A549 (cell line): ENCODE data around the gene SFT2D2. TPM values are rescaled to one million over a fixed set of nuclear protein-coding genes. Genes with fewer than 3 reads are reported as not detected.
A peak's percentile ranks its signal among the peaks of the same experiment; 100 is the strongest.

ENCODE experiments used
- ATAC-seq, 2 experiments: fragments of 200-7000 bp in 1 of 2; fragments of >200 bp in 1 of 2; cut with Nextera tagmentation in 1 of 2; cut with Tn5 transposase in 1 of 2; 3 replicates each; pipeline versions ENCODE4 v1.8.0 to v1.9.1; 2018 to 2020; ENCODE audit warnings: mild to moderate bottlenecking in 1 of 2, moderate library complexity in 1 of 2
- CTCF ChIA-PET: fragments of 300-600 bp; sonication (Branson Sonifier 250); formaldehyde crosslinking; extraction: SDS; loops from one replicate; lab custom pipeline; 2021; ENCODE audit warnings: antibody characterized with exemption, inconsistent platforms; lab: Yijun Ruan, JAX
- POLR2A ChIA-PET: fragments of 350-600 bp; formaldehyde crosslinking; extraction: SDS; loops from one replicate; lab custom pipeline; 2021; ENCODE audit warnings: antibody characterized with exemption, inconsistent platforms; lab: Yijun Ruan, JAX
- DNase-seq, 2 experiments: peaks; one replicate each; pipeline versions ENCODE4 v3.0.0 to v3.0.0-alpha.2; 2011 to 2016; ENCODE audit warnings: low read depth in 1 of 2, low spot score in 1 of 2
- FAIRE-seq: peaks from 2 replicates; lab custom pipeline; 2011; peaks lifted over from hg19 to GRCh38; lab: Jason Lieb, UNC
- H3K27ac ChIP-seq, 2 experiments: fragments of >200 bp; sonication (Bioruptor Twin); formaldehyde crosslinking; 3 replicates each; pipeline ENCODE4 v1.5.1; 2016 to 2017
- H3K4me1 ChIP-seq: fragments of >200 bp; sonication (Bioruptor Twin); formaldehyde crosslinking; 3 replicates; pipeline ENCODE4 v1.6.1; 2016
- H3K4me2 ChIP-seq: fragments of >200 bp; sonication (Bioruptor Twin); formaldehyde crosslinking; 3 replicates; pipeline ENCODE4 v1.6.1; 2016
- H3K4me3 ChIP-seq: fragments of >200 bp; sonication (Bioruptor Twin); formaldehyde crosslinking; 3 replicates; pipeline ENCODE4 v1.5.1; 2016
- H3K9me3 ChIP-seq: fragments of >200 bp; sonication (Bioruptor Twin); formaldehyde crosslinking; 3 replicates; pipeline ENCODE4 v1.6.1; 2016
- CBX8 ChIP-seq: fragments of 200-600 bp; sonication (generic); IDR thresholded peaks from 2 replicates; pipeline ENCODE4 v1.6.1; 2016
- CTCF ChIP-seq: fragments of >200 bp; sonication (Bioruptor Twin); formaldehyde crosslinking; IDR thresholded peaks from 3 replicates; pipeline ENCODE4 v1.5.1; 2016
- EHMT2 ChIP-seq: fragments of 200-600 bp; sonication (generic); IDR thresholded peaks from 2 replicates; pipeline ENCODE4 v1.6.1; 2016; ENCODE audit warnings: antibody characterized with exemption, low read depth, mild to moderate bottlenecking, moderate library complexity
- EP300 ChIP-seq, 2 experiments: fragments of >200 bp; sonication (Bioruptor Twin); formaldehyde crosslinking; IDR thresholded peaks; 2 replicates in 1 of 2; 3 replicates in 1 of 2; pipeline ENCODE4 v1.6.1; 2016 to 2017
- GATA3 ChIP-seq: IDR thresholded peaks from 2 replicates; pipeline ENCODE4 v1.6.1; 2012; ENCODE audit warnings: borderline replicate concordance
- HDAC2 ChIP-seq: fragments of 200-600 bp; sonication (generic); IDR thresholded peaks from 2 replicates; pipeline ENCODE4 v1.6.1; 2016
- HOXB5 ChIP-seq: fragments of 250-450 bp; sonication (Bioruptor Pico); IDR thresholded peaks from 2 replicates; pipeline ENCODE4 v1.5.0; 2020; ENCODE audit warnings: mild to moderate bottlenecking, moderate library complexity
- JUNB ChIP-seq: fragments of >200 bp; sonication (Bioruptor Twin); formaldehyde crosslinking; IDR thresholded peaks from 2 replicates; pipeline ENCODE4 v1.6.1; 2016
- KDM5A ChIP-seq: fragments of 200-600 bp; sonication (generic); IDR thresholded peaks from 2 replicates; pipeline ENCODE4 v1.6.1; 2016; ENCODE audit warnings: antibody characterized with exemption, mild to moderate bottlenecking
- MAFK ChIP-seq: fragments of 450-650 bp; IDR thresholded peaks from 2 replicates; pipeline ENCODE4 v1.6.1; 2014; ENCODE audit not compliant: partially characterized antibody
- MAZ ChIP-seq: fragments of 150-350 bp; IDR thresholded peaks from 2 replicates; pipeline ENCODE4 v1.6.1; 2014; ENCODE audit warnings: antibody characterized with exemption, low read depth, low read length, borderline replicate concordance
- NFE2L2 ChIP-seq: fragments of 150-350 bp; conservative IDR thresholded peaks from 2 replicates; pipeline ENCODE4 v1.6.1; 2014; ENCODE audit warnings: low read length
- NR3C1 ChIP-seq: fragments of >200 bp; sonication (Bioruptor Twin); formaldehyde crosslinking; IDR thresholded peaks from 3 replicates; pipeline ENCODE4 v1.6.1; 2017
- POLR2A ChIP-seq: IDR thresholded peaks from 2 replicates; pipeline ENCODE4 v1.6.1; 2012; ENCODE audit warnings: mild to moderate bottlenecking, low read length
- POLR2AphosphoS2 ChIP-seq: conservative IDR thresholded peaks from 2 replicates; pipeline ENCODE4 v1.6.1; 2012; ENCODE audit warnings: low read length, improper control_type of control experiment, inconsistent platforms
- RAD21 ChIP-seq, 2 experiments: fragments of >200 bp in 1 of 2; sonication (Bioruptor Twin) in 1 of 2; formaldehyde crosslinking in 1 of 2; IDR thresholded peaks in 1 of 2; conservative IDR thresholded peaks in 1 of 2; 2 replicates in 1 of 2; 3 replicates in 1 of 2; pipeline ENCODE4 v1.6.1; 2012 to 2018; ENCODE audit warnings: inconsistent platforms in 1 of 2
- REST ChIP-seq: fragments of 200-600 bp; sonication (generic); IDR thresholded peaks from 2 replicates; pipeline ENCODE4 v1.6.1; 2016; ENCODE audit warnings: antibody characterized with exemption, mild to moderate bottlenecking, moderate library complexity
- RFX5 ChIP-seq: fragments of 450-650 bp; IDR thresholded peaks from 2 replicates; pipeline ENCODE4 v1.7.1; 2014; ENCODE audit warnings: antibody characterized with exemption, mild to moderate bottlenecking, moderate library complexity
- ZC3H11A ChIP-seq: fragments of 450-650 bp; IDR thresholded peaks from 2 replicates; pipeline ENCODE4 v1.6.1; 2014; ENCODE audit warnings: antibody characterized with exemption, mild to moderate bottlenecking
- ZNF302 ChIP-seq: fragments of 250-450 bp; sonication (Bioruptor Pico); IDR thresholded peaks from 2 replicates; pipeline ENCODE4 v1.9.0; 2021; ENCODE audit warnings: inconsistent platforms, mild to moderate bottlenecking, moderate library complexity
- ZSCAN20 ChIP-seq: fragments of 250-450 bp; sonication (Bioruptor Pico); IDR thresholded peaks from 2 replicates; pipeline ENCODE4 v1.8.0; 2022; ENCODE audit warnings: mild to moderate bottlenecking, moderate library complexity
- WGBS: methylation state at CpG from one replicate; pipeline ENCODE4 v1.1.6; 2017; ENCODE audit errors: missing lambda C conversion rate; 5-methylcytosine and 5-hydroxymethylcytosine counted together
- polyA plus RNA-seq, 4 experiments: library from polyadenylated mRNA; depleted of rRNA in 3 of 4; stranded (reverse); fragments of >200 nt; fragmentation: RNase III in 1 of 4; extraction: RNeasy Plus Mini Kit Qiagen cat#74134 plus additional on column Dnase treatment in 1 of 4; gene quantifications; 2 replicates in 3 of 4; 3 replicates in 1 of 4; pipeline ENCODE4 v1.2.3, GENCODE V29; 2011 to 2017
- TF ChIP-seq, protein P1 (sequence below): fragments of 250-450 bp; sonication (Bioruptor Pico); IDR thresholded peaks from 2 replicates; pipeline ENCODE4 v1.5.0; 2020; ENCODE audit warnings: low read depth, mild to moderate bottlenecking, moderate library complexity
- TF ChIP-seq, protein P2 (sequence below): fragments of 450-650 bp; IDR thresholded peaks from 2 replicates; pipeline ENCODE4 v1.6.1; 2014; ENCODE audit warnings: antibody characterized with exemption
- TF ChIP-seq, protein P3 (sequence below): IDR thresholded peaks from 2 replicates; pipeline ENCODE4 v1.6.1; 2012

The SFT2D2 gene
- polyA plus RNA-seq, 2 of the 4 experiments (the other 2 are of a cell fraction): 12.8 to 40.1 TPM

GRCh38 chr1:168297019-168297730 is 71.4 kb downstream of the SFT2D2 start:
- no peak for FAIRE-seq
- H3K9me3 ChIP-seq: no peaks in the 10 kb centered on the region
- H3K4me3 ChIP-seq: no peak overlapping the region
- POLR2A ChIA-PET: no interaction called here
- no peak overlapping the region for H3K4me2 ChIP-seq
- ATAC-seq: no peak
- CTCF ChIA-PET: no interaction called here
- no peak for TF ChIP-seq ZSCAN20 (CRISPR knock-in tag)
- TF ChIP-seq HDAC2: no peak
- no peak for TF ChIP-seq REST
- TF ChIP-seq KDM5A: no peak
- TF ChIP-seq MAFK: no peak
- TF ChIP-seq MAZ: no peak
- TF ChIP-seq POLR2AphosphoS2: no peak
- TF ChIP-seq CTCF: no peak
- TF ChIP-seq ZC3H11A: no peak
- TF ChIP-seq, all 56 proteins: peak for 0
- WGBS: 90% methylated on average over 7 of the region's 7 CpGs
- Histone ChIP-seq H3K27ac (no peak overlapping the region), H3K4me1 (peaks cover 28% of the 10 kb centered on the region)
- no peak for DNase-seq

GRCh38 chr1:168298446-168298845 is 72.6 kb downstream of the SFT2D2 start:
- no peak overlapping the region for H3K4me3 ChIP-seq
- no peak for FAIRE-seq
- POLR2A ChIA-PET: no interaction called here
- H3K4me2 ChIP-seq: no peak overlapping the region
- H3K4me1 ChIP-seq: peaks cover 36% of the 10 kb centered on the region
- CTCF ChIA-PET: interaction anchor here (1.4 kb wide), 1 partner anchor 22 kb away, joined by 3 read pairs; no protein-coding TSS in a partner anchor
- H3K9me3 ChIP-seq: no peaks in the 10 kb centered on the region
- WGBS: 93% methylated on average over 3 of the region's 3 CpGs
- no peak for TF ChIP-seq ZSCAN20 (CRISPR knock-in tag)
- no peak for DNase-seq
- no peak overlapping the region for H3K27ac ChIP-seq
- ATAC-seq: no peak

- FAIRE-seq: no peak
- no peak overlapping the region for H3K4me3 ChIP-seq
- H3K9me3 ChIP-seq: no peaks in the 10 kb centered on the region
- POLR2A ChIA-PET: no interaction called here
- H3K4me1 ChIP-seq: peaks cover 48% of the 10 kb centered on the region
- H3K27ac ChIP-seq: peak overlapping the region; percentile 87 to 90
- CTCF ChIA-PET: interaction anchor here (1.2 to 1.9 kb wide), 2 partner anchors 20 to 42 kb away, joined by 3 to 5 read pairs; partner anchors contain the start of gene TBX19
- DNase-seq: no peak
- peak overlapping the region; percentile 58 for H3K4me2 ChIP-seq
- WGBS: 90% methylated on average over 2 of the region's 2 CpGs
- peak in 1 of 2 experiments; percentile 7; a peak in 1 of 6 replicates for ATAC-seq
- TF ChIP-seq GATA3: no peak
- TF ChIP-seq RAD21 (conservative IDR thresholded peaks at IDR 0.05 in 1 of 2, IDR thresholded peaks at IDR 0.05 in 1 of 2): no peak
- TF ChIP-seq, protein P1, sequence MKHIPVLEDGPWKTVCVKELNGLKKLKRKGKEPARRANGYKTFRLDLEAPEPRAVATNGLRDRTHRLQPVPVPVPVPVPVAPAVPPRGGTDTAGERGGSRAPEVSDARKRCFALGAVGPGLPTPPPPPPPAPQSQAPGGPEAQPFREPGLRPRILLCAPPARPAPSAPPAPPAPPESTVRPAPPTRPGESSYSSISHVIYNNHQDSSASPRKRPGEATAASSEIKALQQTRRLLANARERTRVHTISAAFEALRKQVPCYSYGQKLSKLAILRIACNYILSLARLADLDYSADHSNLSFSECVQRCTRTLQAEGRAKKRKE (CRISPR knock-in tag): no peak
- TF ChIP-seq RFX5: no peak
- TF ChIP-seq, protein P2, sequence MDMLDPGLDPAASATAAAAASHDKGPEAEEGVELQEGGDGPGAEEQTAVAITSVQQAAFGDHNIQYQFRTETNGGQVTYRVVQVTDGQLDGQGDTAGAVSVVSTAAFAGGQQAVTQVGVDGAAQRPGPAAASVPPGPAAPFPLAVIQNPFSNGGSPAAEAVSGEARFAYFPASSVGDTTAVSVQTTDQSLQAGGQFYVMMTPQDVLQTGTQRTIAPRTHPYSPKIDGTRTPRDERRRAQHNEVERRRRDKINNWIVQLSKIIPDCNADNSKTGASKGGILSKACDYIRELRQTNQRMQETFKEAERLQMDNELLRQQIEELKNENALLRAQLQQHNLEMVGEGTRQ: no peak
- no peak for TF ChIP-seq CBX8
- no peak for TF ChIP-seq MAZ
- TF ChIP-seq POLR2A: no peak
- TF ChIP-seq ZSCAN20 (CRISPR knock-in tag): no peak
- TF ChIP-seq NFE2L2: no peak
- no peak for TF ChIP-seq EHMT2
- TF ChIP-seq JUNB: no peak
- TF ChIP-seq NR3C1: no peak
- no peak for TF ChIP-seq HOXB5 (CRISPR knock-in tag)
- TF ChIP-seq ZNF302 (CRISPR knock-in tag): no peak
- TF ChIP-seq CTCF: no peak
- TF ChIP-seq, protein P3, sequence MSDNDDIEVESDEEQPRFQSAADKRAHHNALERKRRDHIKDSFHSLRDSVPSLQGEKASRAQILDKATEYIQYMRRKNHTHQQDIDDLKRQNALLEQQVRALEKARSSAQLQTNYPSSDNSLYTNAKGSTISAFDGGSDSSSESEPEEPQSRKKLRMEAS: no peak
- no peak for TF ChIP-seq EP300 (IDR thresholded peaks at IDR 0.05)
These were observed 74.8 kb downstream of the SFT2D2 start for GRCh38 chr1:168300626-168301025.
